H1 (cell line): Measurements from ENCODE around the gene CLDN7.

Experiments used
- EZH2 ChIP-seq: fragments of 200-600 bp; sonication (generic); IDR thresholded peaks from 2 replicates; pipeline ENCODE4 v1.7.1; 2012; ENCODE audit warnings: low read depth, mild to moderate bottlenecking, moderate library complexity, low read length, inconsistent platforms; ENCODE audit not compliant: severe bottlenecking
- JUN ChIP-seq: IDR thresholded peaks from 2 replicates; pipeline ENCODE4 v1.6.1; 2011; ENCODE audit warnings: low read depth, mild to moderate bottlenecking, improper control_type of control experiment, low read length
- MAX ChIP-seq: IDR thresholded peaks from 2 replicates; pipeline ENCODE4 v1.6.1; 2012; ENCODE audit warnings: inconsistent platforms
- POLR2A ChIP-seq, 2 experiments: IDR thresholded peaks; 1 replicate in 1 of 2; 2 replicates in 1 of 2; pipeline ENCODE4 v1.6.1; 2011; ENCODE audit warnings: low read depth in 2 of 2, low read length in 2 of 2, mild to moderate bottlenecking in 2 of 2; ENCODE audit errors: control extremely low read depth in 1 of 2
- RAD21 ChIP-seq, 2 experiments: IDR thresholded peaks in 1 of 2; conservative IDR thresholded peaks in 1 of 2; 2 replicates each; pipeline ENCODE4 v1.6.1; 2011; ENCODE audit warnings: low read depth in 2 of 2, low read length in 2 of 2, improper control_type of control experiment in 1 of 2, inconsistent platforms in 1 of 2, mild to moderate bottlenecking in 1 of 2, moderate library complexity in 1 of 2
- SIN3A ChIP-seq, 2 experiments: IDR thresholded peaks in 1 of 2; conservative IDR thresholded peaks in 1 of 2; 2 replicates each; pipeline ENCODE4 v1.6.1; 2011 to 2012; ENCODE audit warnings: low read length in 2 of 2, improper control_type of control experiment in 1 of 2, low read depth in 1 of 2, mild to moderate bottlenecking in 1 of 2
- TBP ChIP-seq: IDR thresholded peaks from 2 replicates; pipeline ENCODE4 v1.6.1; 2011; ENCODE audit warnings: low read depth, low read length, improper control_type of control experiment
- TCF12 ChIP-seq: IDR thresholded peaks from 2 replicates; pipeline ENCODE4 v1.6.1; 2011; ENCODE audit warnings: low read depth, mild to moderate bottlenecking, low read length
- YY1 ChIP-seq: IDR thresholded peaks from 2 replicates; pipeline ENCODE4 v1.6.1; 2011; ENCODE audit warnings: low read depth, mild to moderate bottlenecking, low read length
- TF ChIP-seq, protein P1 (sequence below), 3 experiments: IDR thresholded peaks; 1 replicate in 2 of 3; 2 replicates in 1 of 3; pipeline versions ENCODE4 v1.5.1 to v1.6.1; 2011; ENCODE audit warnings: low read length in 3 of 3, mild to moderate bottlenecking in 3 of 3, inconsistent platforms in 2 of 3, low read depth in 1 of 3, moderate library complexity in 1 of 3; ENCODE audit not compliant: insufficient read depth in 1 of 3; ENCODE audit errors: control extremely low read depth in 1 of 3

GRCh38 chr17:7249830-7250229 lies 12.4 kb downstream of the CLDN7 start:
- TF ChIP-seq, protein P1, sequence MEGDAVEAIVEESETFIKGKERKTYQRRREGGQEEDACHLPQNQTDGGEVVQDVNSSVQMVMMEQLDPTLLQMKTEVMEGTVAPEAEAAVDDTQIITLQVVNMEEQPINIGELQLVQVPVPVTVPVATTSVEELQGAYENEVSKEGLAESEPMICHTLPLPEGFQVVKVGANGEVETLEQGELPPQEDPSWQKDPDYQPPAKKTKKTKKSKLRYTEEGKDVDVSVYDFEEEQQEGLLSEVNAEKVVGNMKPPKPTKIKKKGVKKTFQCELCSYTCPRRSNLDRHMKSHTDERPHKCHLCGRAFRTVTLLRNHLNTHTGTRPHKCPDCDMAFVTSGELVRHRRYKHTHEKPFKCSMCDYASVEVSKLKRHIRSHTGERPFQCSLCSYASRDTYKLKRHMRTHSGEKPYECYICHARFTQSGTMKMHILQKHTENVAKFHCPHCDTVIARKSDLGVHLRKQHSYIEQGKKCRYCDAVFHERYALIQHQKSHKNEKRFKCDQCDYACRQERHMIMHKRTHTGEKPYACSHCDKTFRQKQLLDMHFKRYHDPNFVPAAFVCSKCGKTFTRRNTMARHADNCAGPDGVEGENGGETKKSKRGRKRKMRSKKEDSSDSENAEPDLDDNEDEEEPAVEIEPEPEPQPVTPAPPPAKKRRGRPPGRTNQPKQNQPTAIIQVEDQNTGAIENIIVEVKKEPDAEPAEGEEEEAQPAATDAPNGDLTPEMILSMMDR (IDR thresholded peaks at IDR 0.05; ENCODE audit: control extremely low read depth in 1 of 3, insufficient read depth in 1 of 3, low read depth in 1 of 3, low read length in 3 of 3), result no peak
- TF ChIP-seq TBP, result no peak
- TF ChIP-seq YY1, result no peak
- TF ChIP-seq SIN3A (conservative IDR thresholded peaks at IDR 0.05 in 1 of 2, IDR thresholded peaks at IDR 0.05 in 1 of 2; ENCODE audit: low read depth in 1 of 2, low read length in 2 of 2), result no peak
- no peak for TF ChIP-seq JUN
- no peak for TF ChIP-seq TCF12
- no peak for TF ChIP-seq POLR2A (IDR thresholded peaks at IDR 0.05; ENCODE audit: control extremely low read depth in 1 of 2, low read depth in 2 of 2, low read length in 2 of 2)
- no peak for TF ChIP-seq MAX
- TF ChIP-seq RAD21 (IDR thresholded peaks at IDR 0.05 in 1 of 2, conservative IDR thresholded peaks at IDR 0.05 in 1 of 2; ENCODE audit: low read depth in 2 of 2, low read length in 2 of 2), result no peak
- no peak for TF ChIP-seq EZH2
